ENCODE measurements around the gene CCDC112. TPM values are rescaled to one million over a fixed set of nuclear protein-coding genes. Genes with fewer than 3 reads are reported as not detected.

Gene CCDC112
- total RNA-seq, 4 donors from 2014 or later = 4.7 to 7.2 (median 4.8) TPM

- H3K27ac ChIP-seq = no peak overlapping the region
- intact Hi-C loops (cut with DNase I) = no loop called here
- peaks cover 6 to 25% (median 12%) of the 10 kb centered on the region in 3 donors for H3K4me1 ChIP-seq
- peaks cover 0 to 20% (median 0%) of the 10 kb centered on the region in 3 donors for H3K36me3 ChIP-seq
- no peaks in the 10 kb centered on the region for H3K27me3 ChIP-seq
- no peak overlapping the region for H3K4me3 ChIP-seq
- 93 to 99% methylated on average over 11 to 12 of the region's 13 CpGs for WGBS, 2 donors
- no peak for TF ChIP-seq POLR2A (IDR thresholded peaks at IDR 0.05)
- TF ChIP-seq, protein P1, sequence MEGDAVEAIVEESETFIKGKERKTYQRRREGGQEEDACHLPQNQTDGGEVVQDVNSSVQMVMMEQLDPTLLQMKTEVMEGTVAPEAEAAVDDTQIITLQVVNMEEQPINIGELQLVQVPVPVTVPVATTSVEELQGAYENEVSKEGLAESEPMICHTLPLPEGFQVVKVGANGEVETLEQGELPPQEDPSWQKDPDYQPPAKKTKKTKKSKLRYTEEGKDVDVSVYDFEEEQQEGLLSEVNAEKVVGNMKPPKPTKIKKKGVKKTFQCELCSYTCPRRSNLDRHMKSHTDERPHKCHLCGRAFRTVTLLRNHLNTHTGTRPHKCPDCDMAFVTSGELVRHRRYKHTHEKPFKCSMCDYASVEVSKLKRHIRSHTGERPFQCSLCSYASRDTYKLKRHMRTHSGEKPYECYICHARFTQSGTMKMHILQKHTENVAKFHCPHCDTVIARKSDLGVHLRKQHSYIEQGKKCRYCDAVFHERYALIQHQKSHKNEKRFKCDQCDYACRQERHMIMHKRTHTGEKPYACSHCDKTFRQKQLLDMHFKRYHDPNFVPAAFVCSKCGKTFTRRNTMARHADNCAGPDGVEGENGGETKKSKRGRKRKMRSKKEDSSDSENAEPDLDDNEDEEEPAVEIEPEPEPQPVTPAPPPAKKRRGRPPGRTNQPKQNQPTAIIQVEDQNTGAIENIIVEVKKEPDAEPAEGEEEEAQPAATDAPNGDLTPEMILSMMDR (IDR thresholded peaks at IDR 0.05) = no peak
- no peak for DNase-seq
- H3K9me3 ChIP-seq = no peaks in the 10 kb centered on the region
Measured at GRCh38 chr5:115265220-115265619, 31.2 kb downstream of the CCDC112 start.

DNA sequence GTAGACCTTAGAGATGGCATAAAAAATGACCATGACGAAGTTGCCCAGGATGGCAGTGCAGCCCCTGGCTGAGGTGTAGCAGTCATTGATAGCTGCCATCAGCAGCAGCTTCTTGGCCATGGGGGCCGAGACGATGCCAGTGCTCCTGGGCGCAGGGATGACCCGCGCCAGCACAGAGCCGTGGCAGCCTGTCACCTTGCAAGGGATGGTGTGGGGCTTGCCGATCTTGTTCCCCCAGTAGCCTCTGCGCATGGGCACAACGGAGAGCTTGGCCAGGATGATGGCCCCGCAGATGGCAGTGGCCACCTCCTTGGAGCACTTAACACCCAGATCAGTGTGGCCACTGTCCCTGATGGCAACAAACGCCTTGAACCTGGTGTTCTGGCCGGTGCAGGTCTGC, 31.7 kb downstream of the CCDC112 start:
- Histone ChIP-seq H3K4me3 (no peak overlapping the region), H3K9me3 (no peaks in the 10 kb centered on the region), H3K4me1 (peaks cover 6 to 29% (median 12%) of the 10 kb centered on the region in 3 donors), H3K27ac (no peak overlapping the region), H3K27me3 (no peaks in the 10 kb centered on the region), H3K36me3 (peaks cover 0 to 20% (median 0%) of the 10 kb centered on the region in 3 donors)
- no peak for DNase-seq
- TF ChIP-seq, protein P1 (IDR thresholded peaks at IDR 0.05) = no peak
- TF ChIP-seq POLR2A (IDR thresholded peaks at IDR 0.05) = no peak
- WGBS, 2 donors = 95 to 100% methylated on average over 2 to 7 of the region's 13 CpGs
- intact Hi-C loops (cut with DNase I) = no loop called here

GRCh38 chr5:115263078-115263380, 33.4 kb downstream of the CCDC112 start:
- Histone ChIP-seq H3K36me3 (peaks cover 0 to 16% (median 0%) of the 10 kb centered on the region in 3 donors), H3K27me3 (no peaks in the 10 kb centered on the region), H3K9me3 (no peaks in the 10 kb centered on the region), H3K27ac (peak overlapping the region; percentile 85 to 90 (median 88)), H3K4me1 (peaks cover 6 to 40% (median 12%) of the 10 kb centered on the region in 3 donors), H3K4me3 (peak overlapping the region; percentile 66 to 95 (median 84))
- TF ChIP-seq, protein P1 (IDR thresholded peaks at IDR 0.05) = no peak
- TF ChIP-seq POLR2A (IDR thresholded peaks at IDR 0.05) = no peak
- no peak for DNase-seq
- intact Hi-C loops (cut with DNase I) = no loop called here
- WGBS, 2 donors = 47 to 49% methylated on average over 7 of the region's 7 CpGs

DNA sequence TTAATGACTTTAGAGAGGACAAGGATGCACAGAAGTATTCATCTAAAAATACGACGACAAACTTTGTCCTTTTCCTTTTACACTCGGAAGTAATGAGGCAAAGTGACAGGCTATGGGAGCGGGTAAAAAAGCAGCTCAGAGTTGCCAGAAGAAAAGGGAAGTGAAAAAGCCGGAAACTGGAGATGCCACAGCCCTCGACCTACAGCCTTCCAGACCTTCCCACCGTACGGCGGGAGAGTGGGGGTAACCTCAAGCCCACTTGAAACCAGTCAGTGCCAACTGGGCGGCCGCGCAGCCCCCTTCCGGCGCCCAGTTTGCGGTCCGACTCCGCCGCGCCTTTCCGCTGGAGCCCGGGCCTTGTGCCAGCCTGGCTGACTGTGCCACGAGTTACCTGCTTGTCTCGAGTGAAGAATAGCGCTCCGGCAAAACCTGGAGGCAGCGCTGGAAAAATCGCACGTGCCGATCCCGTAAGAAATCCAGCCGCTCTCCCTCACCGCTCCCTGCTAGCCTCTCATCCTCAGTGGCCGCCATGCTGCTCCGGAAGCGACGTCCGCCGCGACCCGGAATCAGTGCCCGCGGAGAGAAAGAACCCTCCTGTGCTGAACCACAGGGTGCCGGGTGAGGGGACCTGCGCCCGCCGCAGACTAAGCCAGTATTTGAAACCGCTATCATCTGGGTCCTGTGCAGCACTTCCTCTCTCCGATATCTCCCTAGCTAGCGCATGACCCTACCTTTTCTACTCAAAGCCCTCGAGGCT, 34.0 kb downstream of the CCDC112 start, which contains the start of gene PGGT1B:
PGGT1B (minus strand) TSS at position 557 of the 757 bp plus-strand sequence; CDS start at position 531, 26 bp downstream.
- H3K4me1 ChIP-seq = peaks cover 6 to 40% (median 12%) of the 10 kb centered on the region in 3 donors
- TF ChIP-seq, protein P1 (IDR thresholded peaks at IDR 0.05) = no peak
- TF ChIP-seq POLR2A (IDR thresholded peaks at IDR 0.05) = peak in 2 of 4 donors; percentile 23 to 30
- WGBS, 2 donors = 0 to 1% methylated on average over 24 to 30 of the region's 50 CpGs

DNA sequence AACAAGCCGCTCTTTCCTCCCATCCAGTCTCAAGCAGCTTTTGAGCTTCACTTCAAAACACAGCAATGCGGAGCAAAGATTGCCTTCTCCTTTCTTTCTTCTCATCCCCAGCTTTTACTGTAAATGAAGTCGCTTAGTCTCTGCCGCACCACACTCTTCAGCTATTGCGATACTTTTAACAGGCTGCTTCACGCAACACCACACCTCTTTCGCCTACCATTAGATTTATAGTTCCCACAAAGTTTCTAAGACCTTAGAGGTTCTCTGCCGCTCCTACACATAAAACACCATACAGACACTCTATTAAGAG, 34.5 kb downstream of the CCDC112 start:
- H3K27me3 ChIP-seq = no peaks in the 10 kb centered on the region
- peaks cover 0 to 14% (median 0%) of the 10 kb centered on the region in 3 donors for H3K36me3 ChIP-seq
- peak overlapping the region; percentile 85 to 90 (median 88) for H3K27ac ChIP-seq
- 1 to 4% methylated on average over 8 of the region's 8 CpGs for whole genome bisulfite sequencing, 2 donors
- intact Hi-C loops (cut with DNase I) = no loop called here
- no peaks in the 10 kb centered on the region for H3K9me3 ChIP-seq
- H3K4me1 ChIP-seq = peaks cover 6 to 40% (median 12%) of the 10 kb centered on the region in 3 donors
- no peak for DNase-seq
- H3K4me3 ChIP-seq = peak overlapping the region; percentile 66 to 95 (median 84)
- TF ChIP-seq, protein P1 (IDR thresholded peaks at IDR 0.05) = no peak
- TF ChIP-seq POLR2A (IDR thresholded peaks at IDR 0.05) = no peak

More for the DNA sequence above, 34.0 kb downstream of the CCDC112 start, which contains the start of gene PGGT1B:
- intact Hi-C loops (cut with DNase I) = no loop called here
- Histone ChIP-seq H3K9me3 (no peaks in the 10 kb centered on the region), H3K27ac (peak within 1 kb of the TSS; percentile 85 to 90 (median 88)), H3K27me3 (no peaks in the 10 kb centered on the region), H3K4me3 (peak within 1 kb of the TSS; percentile 66 to 95 (median 84)), H3K36me3 (peaks cover 0 to 14% (median 0%) of the 10 kb centered on the region in 3 donors)
- peak; percentile 30 for DNase-seq

Measured in esophagus squamous epithelium (tissue), 5 donors.